SJCRH30 (cell line): Measurements from ENCODE around the gene PPP2R2C. TPM values are rescaled to one million over a fixed set of nuclear protein-coding genes. Genes with fewer than 3 reads are reported as not detected.

ENCODE experiments used
- DNase-seq, 2 experiments: peaks; one replicate each; pipeline ENCODE4 v3.0.0-alpha.2; 2015 to 2020
- H3K27ac ChIP-seq: fragments of 250-450 bp; sonication (Bioruptor Pico); 2 replicates; pipeline ENCODE4 v1.5.1; 2020; ENCODE audit warnings: mild to moderate bottlenecking, moderate library complexity
- H3K27me3 ChIP-seq: fragments of 250-450 bp; sonication (Bioruptor Pico); 2 replicates; pipeline ENCODE4 v1.5.1; 2020; ENCODE audit warnings: mild to moderate bottlenecking, moderate library complexity
- H3K36me3 ChIP-seq: fragments of 250-450 bp; sonication (Bioruptor Pico); 2 replicates; pipeline ENCODE4 v1.5.1; 2020; ENCODE audit warnings: mild to moderate bottlenecking, moderate library complexity
- H3K4me1 ChIP-seq: fragments of 250-450 bp; sonication (Bioruptor Pico); 2 replicates; pipeline ENCODE4 v1.5.1; 2020; ENCODE audit warnings: mild to moderate bottlenecking, moderate library complexity
- H3K4me3 ChIP-seq: fragments of 250-450 bp; sonication (Bioruptor Pico); 2 replicates; pipeline ENCODE4 v1.5.1; 2020; ENCODE audit warnings: mild to moderate bottlenecking, moderate library complexity
- H3K9me3 ChIP-seq: fragments of 250-450 bp; sonication (Bioruptor Pico); replicated peaks from 2 replicates; pipeline ENCODE4 v1.5.1; 2020; ENCODE audit warnings: mild to moderate bottlenecking, moderate library complexity
- total RNA-seq: library from RNA; depleted of rRNA; stranded (reverse); fragments of >200 nt; shearing (Covaris generic); gene quantifications from 2 replicates; pipeline ENCODE4 v1.2.3, GENCODE V29; 2014

PPP2R2C gene
- total RNA-seq, 1 experiment from 2014 or later: not detected

GRCh38 chr4:6500481-6501140, 28.2 kb upstream of the PPP2R2C start:
- Histone ChIP-seq H3K4me1 (no peaks in the 10 kb centered on the region), H3K27ac (no peak overlapping the region), H3K36me3 (no peaks in the 10 kb centered on the region), H3K9me3 (peaks cover 8% of the 10 kb centered on the region; the same call in 1 of the 2 replicates), H3K4me3 (no peak overlapping the region), H3K27me3 (peaks cover 12% of the 10 kb centered on the region; the same call in 1 of the 2 replicates)
- no peak for DNase-seq

GRCh38 chr4:6499238-6499600, 26.8 kb upstream of the PPP2R2C start:
- H3K4me3 ChIP-seq: no peak overlapping the region
- H3K9me3 ChIP-seq: peaks cover 1% of the 10 kb centered on the region; the same call in 1 of the 2 replicates
- no peaks in the 10 kb centered on the region for H3K36me3 ChIP-seq
- no peak overlapping the region for H3K27ac ChIP-seq
- peaks cover 15% of the 10 kb centered on the region for H3K27me3 ChIP-seq
- no peak for DNase-seq
- H3K4me1 ChIP-seq: no peaks in the 10 kb centered on the region

- no peaks in the 10 kb centered on the region for H3K36me3 ChIP-seq
- H3K27me3 ChIP-seq: peaks cover 15% of the 10 kb centered on the region
- H3K4me1 ChIP-seq: no peaks in the 10 kb centered on the region
- H3K4me3 ChIP-seq: no peak overlapping the region
- no peak overlapping the region for H3K27ac ChIP-seq
- H3K9me3 ChIP-seq: no peaks in the 10 kb centered on the region
- DNase-seq: no peak
Measured at GRCh38 chr4:6498511-6499237, 26.3 kb upstream of the PPP2R2C start.

GRCh38 chr4:6497796-6498195, 25.4 kb upstream of the PPP2R2C start:
- Histone ChIP-seq H3K4me3 (no peak overlapping the region), H3K27me3 (peaks cover 15% of the 10 kb centered on the region), H3K9me3 (no peaks in the 10 kb centered on the region), H3K27ac (no peak overlapping the region), H3K36me3 (no peaks in the 10 kb centered on the region), H3K4me1 (no peaks in the 10 kb centered on the region)
- no peak for DNase-seq

- DNase-seq: no peak
- Histone ChIP-seq H3K27me3 (peaks cover 12% of the 10 kb centered on the region), H3K27ac (no peak overlapping the region), H3K36me3 (no peaks in the 10 kb centered on the region), H3K9me3 (no peaks in the 10 kb centered on the region), H3K4me3 (no peak overlapping the region), H3K4me1 (no peaks in the 10 kb centered on the region)
Measured at GRCh38 chr4:6495736-6496135, 23.3 kb upstream of the PPP2R2C start.

- Histone ChIP-seq H3K27ac (no peak overlapping the region), H3K9me3 (no peaks in the 10 kb centered on the region)
- no peak for DNase-seq
Measured at GRCh38 chr4:6495296-6495590, 22.8 kb upstream of the PPP2R2C start.

GRCh38 chr4:6494431-6495295, 22.2 kb upstream of the PPP2R2C start:
- no peak for DNase-seq
- Histone ChIP-seq H3K9me3 (no peaks in the 10 kb centered on the region), H3K27ac (no peak overlapping the region), H3K4me3 (no peak overlapping the region), H3K36me3 (no peaks in the 10 kb centered on the region), H3K27me3 (peaks cover 4% of the 10 kb centered on the region), H3K4me1 (no peaks in the 10 kb centered on the region)

More at GRCh38 chr4:6495296-6495590, 22.8 kb upstream of the PPP2R2C start:
- Histone ChIP-seq H3K4me3 (no peak overlapping the region), H3K27me3 (peaks cover 9% of the 10 kb centered on the region), H3K4me1 (no peaks in the 10 kb centered on the region), H3K36me3 (no peaks in the 10 kb centered on the region)

- H3K9me3 ChIP-seq: no peaks in the 10 kb centered on the region
- no peaks in the 10 kb centered on the region for H3K4me1 ChIP-seq
- no peak for DNase-seq
- H3K4me3 ChIP-seq: no peak overlapping the region
- peaks cover 4% of the 10 kb centered on the region for H3K27me3 ChIP-seq
- no peak overlapping the region for H3K27ac ChIP-seq
- no peaks in the 10 kb centered on the region for H3K36me3 ChIP-seq
Measured at GRCh38 chr4:6493658-6494304, 21.4 kb upstream of the PPP2R2C start.

- H3K27ac ChIP-seq: no peak overlapping the region
- no peak overlapping the region for H3K4me3 ChIP-seq
- H3K36me3 ChIP-seq: no peaks in the 10 kb centered on the region
- no peak for DNase-seq
- no peaks in the 10 kb centered on the region for H3K4me1 ChIP-seq
- no peaks in the 10 kb centered on the region for H3K9me3 ChIP-seq
- peaks cover 4% of the 10 kb centered on the region for H3K27me3 ChIP-seq
Measured at GRCh38 chr4:6492861-6493657, 20.6 kb upstream of the PPP2R2C start.

- Histone ChIP-seq H3K27ac (no peak overlapping the region), H3K36me3 (no peaks in the 10 kb centered on the region), H3K4me3 (no peak overlapping the region), H3K4me1 (no peaks in the 10 kb centered on the region), H3K27me3 (peaks cover 4% of the 10 kb centered on the region), H3K9me3 (no peaks in the 10 kb centered on the region)
- no peak for DNase-seq
Measured at GRCh38 chr4:6492027-6492590, 19.7 kb upstream of the PPP2R2C start.

- Histone ChIP-seq H3K4me3 (no peak overlapping the region), H3K27me3 (peaks cover 4% of the 10 kb centered on the region), H3K4me1 (no peaks in the 10 kb centered on the region), H3K36me3 (no peaks in the 10 kb centered on the region), H3K9me3 (no peaks in the 10 kb centered on the region), H3K27ac (no peak overlapping the region)
- DNase-seq: no peak
Measured at GRCh38 chr4:6491235-6491634, 18.8 kb upstream of the PPP2R2C start.

- DNase-seq: no peak
Measured at GRCh38 chr4:6489927-6490326, 17.5 kb upstream of the PPP2R2C start.

GRCh38 chr4:6487466-6487865, 15.1 kb upstream of the PPP2R2C start:
- no peak overlapping the region for H3K4me3 ChIP-seq
- no peaks in the 10 kb centered on the region for H3K36me3 ChIP-seq
- DNase-seq: no peak
- H3K4me1 ChIP-seq: no peaks in the 10 kb centered on the region
- H3K27me3 ChIP-seq: 0 out of 2 replicates have a peak, but pooled peaks cover 3% of the 10 kb centered on the region
- H3K9me3 ChIP-seq: no peaks in the 10 kb centered on the region
- no peak overlapping the region for H3K27ac ChIP-seq

More at GRCh38 chr4:6489927-6490326, 17.5 kb upstream of the PPP2R2C start:
- peaks cover under 1% of the 10 kb centered on the region for H3K27me3 ChIP-seq
- H3K9me3 ChIP-seq: no peaks in the 10 kb centered on the region
- no peaks in the 10 kb centered on the region for H3K36me3 ChIP-seq
- no peak overlapping the region for H3K4me3 ChIP-seq
- no peak overlapping the region for H3K27ac ChIP-seq
- no peaks in the 10 kb centered on the region for H3K4me1 ChIP-seq
